ENCODE results near the gene ERCC8. TPM values are rescaled to one million over a fixed set of nuclear protein-coding genes. Genes with fewer than 3 reads are reported as not detected.
A peak's percentile ranks its signal among the peaks of the same experiment; 100 is the strongest.

ERCC8 gene
- total and polyA plus RNA-seq, 2 of the 8 experiments (the other 6 are each of a cell fraction or from before 2014, with no cell fraction given) = 17.3 TPM

DNA sequence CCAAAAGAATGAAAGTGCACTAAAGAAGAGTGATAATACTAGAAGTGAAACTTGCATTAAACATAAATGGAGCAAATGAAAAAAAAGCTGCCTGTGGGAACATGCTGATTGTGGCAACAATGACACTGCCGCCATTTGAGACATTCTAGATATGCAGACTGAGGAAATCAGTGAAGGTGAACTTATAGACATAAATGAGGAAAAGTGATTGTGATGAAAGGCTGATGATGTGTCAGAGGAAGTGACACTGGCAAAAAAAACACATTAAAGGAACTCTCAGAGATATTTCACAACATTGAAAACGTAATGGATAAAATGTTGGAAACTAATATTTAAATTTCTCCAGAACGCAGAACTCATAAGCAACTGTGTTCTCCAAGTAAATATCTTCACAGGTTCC is 1.2 kb downstream of the ERCC8 start:
- 86% methylated on average over 3 of the region's 3 CpGs; no CpG with 5 or more reads in 1 of the 2 experiments for WGBS, 2 experiments (ENCODE audit: extremely low coverage in 1 of 2, insufficient coverage in 1 of 2, insufficient read length in 1 of 2, insufficient replicate concordance in 2 of 2, low coverage in 1 of 2, low lambda C conversion rate in 2 of 2, missing lambda C conversion rate in 1 of 2)
- CTCF ChIA-PET (ENCODE audit: partially characterized antibody) = interaction anchor here (1.0 kb wide), 2 partner anchors 10 to 13 kb away, joined by 3 to 5 read pairs; no protein-coding TSS in a partner anchor
- TF ChIP-seq ZNF274 (IDR thresholded peaks at IDR 0.05; ENCODE audit: borderline replicate concordance, extremely low read depth, low read length) (no peak), TCF12 (IDR thresholded peaks at IDR 0.05; ENCODE audit: low read depth, low read length) (no peak), MAFK (IDR thresholded peaks at IDR 0.05; ENCODE audit: low read depth, low read length) (no peak), KDM1A (IDR thresholded peaks at IDR 0.05; ENCODE audit: borderline replicate concordance, low read length) (no peak), HDAC2 (IDR thresholded peaks at IDR 0.05; ENCODE audit: borderline replicate concordance in 1 of 2, low read depth in 2 of 2, low read length in 2 of 2) (no peak), KDM4A (IDR thresholded peaks at IDR 0.05; ENCODE audit: low read depth, low read length, severe bottlenecking) (no peak), CHD2 (IDR thresholded peaks at IDR 0.05; ENCODE audit: low read length) (no peak), SRF (IDR thresholded peaks at IDR 0.05; ENCODE audit: low read depth, low read length) (no peak), SIRT6 (IDR thresholded peaks at IDR 0.05; ENCODE audit: low read length) (no peak), CREB1 (IDR thresholded peaks at IDR 0.05) (no peak), GTF2F1 (IDR thresholded peaks at IDR 0.05; ENCODE audit: borderline replicate concordance, low read depth, low read length) (no peak), TAF1 (IDR thresholded peaks at IDR 0.05; ENCODE audit: low read depth, low read length) (no peak), SAP30 (IDR thresholded peaks at IDR 0.05; ENCODE audit: insufficient read depth, insufficient replicate concordance, low read length) (no peak), CBX5 (IDR thresholded peaks at IDR 0.05; ENCODE audit: low read depth, low read length) (no peak)
- TF ChIP-seq, protein P1, sequence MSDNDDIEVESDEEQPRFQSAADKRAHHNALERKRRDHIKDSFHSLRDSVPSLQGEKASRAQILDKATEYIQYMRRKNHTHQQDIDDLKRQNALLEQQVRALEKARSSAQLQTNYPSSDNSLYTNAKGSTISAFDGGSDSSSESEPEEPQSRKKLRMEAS (IDR thresholded peaks at IDR 0.05) = no peak

More for the DNA sequence above, 1.2 kb downstream of the ERCC8 start:
- no peak overlapping the region for H2BK120ac ChIP-seq (replicated peaks; ENCODE audit: low read depth, low read length)
- no peaks in the 10 kb centered on the region for H4K20me1 ChIP-seq (replicated peaks in 1 of 2; ENCODE audit: control insufficient read depth in 1 of 2, insufficient read depth in 2 of 2, low read length in 2 of 2)
- H3K4me1 ChIP-seq (replicated peaks in 1 of 4; ENCODE audit: control insufficient read depth in 3 of 4, insufficient read depth in 4 of 4, low read length in 3 of 4) = peaks cover 0 to 5% (median under 1%) of the 10 kb centered on the region in 4 experiments; a peak in 2 of 7 replicates
- H2BK5ac ChIP-seq (ENCODE audit: low read depth, low read length) = no peak overlapping the region
- no peaks in the 10 kb centered on the region; a peak in 1 of 7 replicates for H3K27me3 ChIP-seq (replicated peaks in 1 of 4; ENCODE audit: control insufficient read depth in 3 of 4, extremely low read depth in 1 of 4, insufficient read depth in 3 of 4, low read length in 3 of 4)
- FAIRE-seq (no peak), DNase-seq (ENCODE audit: low read depth in 1 of 2, low spot score in 2 of 2) (no peak)
- no peak overlapping the region for H3K23ac ChIP-seq (ENCODE audit: insufficient read length)
- H3K79me2 ChIP-seq (ENCODE audit: control insufficient read depth in 1 of 2, insufficient read depth in 2 of 2, low read length in 2 of 2) = peaks cover 3 to 67% of the 10 kb centered on the region in 2 experiments
- no peak overlapping the region for H4K91ac ChIP-seq (replicated peaks; ENCODE audit: insufficient read length, low read length)
- no peak overlapping the region for H4K8ac ChIP-seq (ENCODE audit: extremely low read depth, insufficient read depth, low read length)
- no peak overlapping the region for H3K9ac ChIP-seq (replicated peaks in 1 of 4; ENCODE audit: extremely low read depth in 1 of 4, low read depth in 3 of 4, low read length in 3 of 4)
- H3K36me3 ChIP-seq (ENCODE audit: control insufficient read depth in 2 of 4, insufficient read depth in 4 of 4, low read length in 3 of 4) = peaks cover 0 to 5% (median 0%) of the 10 kb centered on the region in 4 experiments; a peak in 2 of 8 replicates
- no peak overlapping the region for H2BK15ac ChIP-seq (ENCODE audit: low read length)
- POLR2A ChIA-PET (ENCODE audit: partially characterized antibody) = no interaction called here
- no peak overlapping the region for H4K5ac ChIP-seq (ENCODE audit: insufficient read length, low read depth, low read length)
- no peak overlapping the region for H2BK12ac ChIP-seq (ENCODE audit: low read depth, low read length)
- no peak overlapping the region for H3K27ac ChIP-seq (ENCODE audit: low read depth, low read length)
- no peak overlapping the region for H2AK5ac ChIP-seq (ENCODE audit: low read depth, low read length)
- peaks cover 0 to 3% of the 10 kb centered on the region in 2 experiments; a peak in 1 of 4 replicates for H3K9me3 ChIP-seq (ENCODE audit: insufficient read depth in 2 of 2, low read depth in 1 of 2, low read length in 1 of 2)
- no peak overlapping the region for H3K18ac ChIP-seq (ENCODE audit: extremely low read depth, low read length)
- H2AFZ ChIP-seq (ENCODE audit: low read length) = no peak overlapping the region
- H3K4me2 ChIP-seq (ENCODE audit: insufficient read depth in 1 of 2, low read depth in 2 of 2, low read length in 2 of 2) = peak overlapping the region; percentile 86 to 94; a peak in 2 of 4 replicates
- H2BK20ac ChIP-seq (ENCODE audit: low read length) = no peak overlapping the region
- no peak overlapping the region for H3K4ac ChIP-seq (replicated peaks; ENCODE audit: insufficient read length, low read depth, low read length)
- H3K56ac ChIP-seq (replicated peaks; ENCODE audit: insufficient read length, low read depth, low read length) = no peak overlapping the region
- H3K79me1 ChIP-seq (ENCODE audit: low read depth, low read length) = peaks cover 2% of the 10 kb centered on the region
- H3K14ac ChIP-seq (ENCODE audit: insufficient read length) = no peak overlapping the region
- peaks cover 7% of the 10 kb centered on the region; the same call in 1 of the 2 replicates for H3K23me2 ChIP-seq (ENCODE audit: low read depth, low read length)
- peak overlapping the region in 2 of 4 experiments; percentile 78 to 81; a peak in 2 of 8 replicates for H3K4me3 ChIP-seq (ENCODE audit: extremely low read depth in 1 of 4, insufficient read depth in 2 of 4, low read depth in 3 of 4, low read length in 4 of 4)
